Loucy (cell line): Measurements from ENCODE around the gene CYP4A22.
"Not testable (repeated sequence)": the region's sequence is repeated elsewhere in the genome, so short reads cannot be mapped to it uniquely, and the experiment has no call there.

Source experiments
- EZH2phosphoT487 ChIP-seq: fragments of 200-600 bp; IDR thresholded peaks from 2 replicates; pipeline ENCODE4 v1.6.1; 2018; ENCODE audit warnings: antibody characterized with exemption, mild to moderate bottlenecking, moderate library complexity, borderline replicate concordance
- TF ChIP-seq, protein P1 (sequence below): fragments of 200-600 bp; sonication (generic); conservative IDR thresholded peaks from 2 replicates; pipeline ENCODE4 v1.5.1; 2014; ENCODE audit warnings: mild to moderate bottlenecking, antibody characterized with exemption, low read length

DNA sequence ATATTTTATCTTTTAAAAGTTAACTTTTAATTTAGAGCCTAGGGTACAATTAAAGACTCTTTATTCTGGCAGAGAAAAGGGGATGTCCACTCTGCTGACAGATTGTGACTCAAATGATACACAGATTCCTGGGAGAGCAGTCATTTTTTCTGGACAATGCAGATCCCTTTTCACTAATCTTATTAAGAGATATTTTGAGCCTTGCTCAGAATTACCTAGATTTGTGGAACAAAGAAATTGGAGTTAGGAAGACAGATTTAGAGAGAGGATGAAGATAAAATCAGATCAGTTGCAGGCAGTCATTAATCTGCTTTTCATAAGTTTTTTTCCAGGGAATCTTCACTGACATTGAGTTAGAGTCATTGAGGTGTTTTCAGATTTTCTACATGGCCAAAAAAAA is 27.8 kb upstream of the CYP4A22 start:
- TF ChIP-seq, protein P1, sequence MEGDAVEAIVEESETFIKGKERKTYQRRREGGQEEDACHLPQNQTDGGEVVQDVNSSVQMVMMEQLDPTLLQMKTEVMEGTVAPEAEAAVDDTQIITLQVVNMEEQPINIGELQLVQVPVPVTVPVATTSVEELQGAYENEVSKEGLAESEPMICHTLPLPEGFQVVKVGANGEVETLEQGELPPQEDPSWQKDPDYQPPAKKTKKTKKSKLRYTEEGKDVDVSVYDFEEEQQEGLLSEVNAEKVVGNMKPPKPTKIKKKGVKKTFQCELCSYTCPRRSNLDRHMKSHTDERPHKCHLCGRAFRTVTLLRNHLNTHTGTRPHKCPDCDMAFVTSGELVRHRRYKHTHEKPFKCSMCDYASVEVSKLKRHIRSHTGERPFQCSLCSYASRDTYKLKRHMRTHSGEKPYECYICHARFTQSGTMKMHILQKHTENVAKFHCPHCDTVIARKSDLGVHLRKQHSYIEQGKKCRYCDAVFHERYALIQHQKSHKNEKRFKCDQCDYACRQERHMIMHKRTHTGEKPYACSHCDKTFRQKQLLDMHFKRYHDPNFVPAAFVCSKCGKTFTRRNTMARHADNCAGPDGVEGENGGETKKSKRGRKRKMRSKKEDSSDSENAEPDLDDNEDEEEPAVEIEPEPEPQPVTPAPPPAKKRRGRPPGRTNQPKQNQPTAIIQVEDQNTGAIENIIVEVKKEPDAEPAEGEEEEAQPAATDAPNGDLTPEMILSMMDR = not testable (repeated sequence)
- TF ChIP-seq EZH2phosphoT487 = not testable (repeated sequence)
